DND-41 (cell line): ENCODE results near the gene MPL.

ENCODE experiments used
- ATAC-seq: fragments of 200-7000 bp; cut with Tn5 transposase; 3 replicates; pipeline ENCODE4 v1.9.1; 2021; ENCODE audit warnings: low read depth; ENCODE audit not compliant: insufficient read depth
- DNase-seq: peaks from one replicate; pipeline ENCODE4 v3.0.0-alpha.2; 2020
- H2AFZ ChIP-seq: 2 replicates; pipeline ENCODE4 v1.6.0; 2012; ENCODE audit warnings: low read depth, low read length
- H3K27ac ChIP-seq: 2 replicates; pipeline ENCODE4 v1.5.1; 2012; ENCODE audit warnings: low read length, inconsistent platforms
- H3K27me3 ChIP-seq: fragments of 200-600 bp; sonication (generic); 2 replicates; pipeline ENCODE4 v1.6.0; 2012; ENCODE audit warnings: low read length, mild to moderate bottlenecking, inconsistent platforms; ENCODE audit not compliant: insufficient read depth, poor library complexity
- H3K36me3 ChIP-seq: 2 replicates; pipeline ENCODE4 v1.5.1; 2012; ENCODE audit warnings: low read length, inconsistent platforms; ENCODE audit not compliant: insufficient read depth
- H3K4me1 ChIP-seq: 2 replicates; pipeline ENCODE4 v1.5.1; 2012; ENCODE audit warnings: mild to moderate bottlenecking, low read length; ENCODE audit not compliant: insufficient read depth
- H3K4me2 ChIP-seq: 2 replicates; pipeline ENCODE4 v1.6.0; 2012; ENCODE audit warnings: mild to moderate bottlenecking, moderate library complexity, low read length, inconsistent platforms; ENCODE audit not compliant: insufficient read depth
- H3K4me3 ChIP-seq, 2 experiments: fragments of 200-600 bp in 1 of 2; shearing (Covaris generic) in 1 of 2; 2 replicates each; pipeline ENCODE4 v1.5.1; 2012 to 2016; ENCODE audit warnings: inconsistent platforms in 2 of 2, low read length in 2 of 2, mild to moderate bottlenecking in 2 of 2, low read depth in 1 of 2, moderate library complexity in 1 of 2
- H3K79me2 ChIP-seq: 2 replicates; pipeline ENCODE4 v1.6.0; 2012; ENCODE audit warnings: low read length, inconsistent platforms; ENCODE audit not compliant: insufficient read depth
- H3K9ac ChIP-seq: 2 replicates; pipeline ENCODE4 v1.6.0; 2012; ENCODE audit warnings: low read depth, mild to moderate bottlenecking, inconsistent platforms, low read length, moderate library complexity
- H3K9me3 ChIP-seq: 2 replicates; pipeline ENCODE4 v1.5.1; 2012; ENCODE audit warnings: low read length, moderate library complexity, mild to moderate bottlenecking, inconsistent platforms; ENCODE audit not compliant: insufficient read depth, severe bottlenecking
- H4K20me1 ChIP-seq: 2 replicates; pipeline ENCODE4 v1.6.0; 2012; ENCODE audit warnings: low read length; ENCODE audit not compliant: insufficient read depth
- EZH2 ChIP-seq: IDR thresholded peaks from 3 replicates; pipeline ENCODE4 v1.6.1; 2012; ENCODE audit warnings: borderline replicate concordance, low read depth, mild to moderate bottlenecking, moderate library complexity, low read length, inconsistent platforms; ENCODE audit not compliant: severe bottlenecking
- TF ChIP-seq, protein P1 (sequence below): IDR thresholded peaks from 2 replicates; pipeline ENCODE4 v1.5.1; 2012; ENCODE audit warnings: borderline replicate concordance, low read length, moderate library complexity, mild to moderate bottlenecking; ENCODE audit not compliant: poor library complexity, severe bottlenecking; ENCODE audit errors: extremely low read depth

MPL gene

DNA sequence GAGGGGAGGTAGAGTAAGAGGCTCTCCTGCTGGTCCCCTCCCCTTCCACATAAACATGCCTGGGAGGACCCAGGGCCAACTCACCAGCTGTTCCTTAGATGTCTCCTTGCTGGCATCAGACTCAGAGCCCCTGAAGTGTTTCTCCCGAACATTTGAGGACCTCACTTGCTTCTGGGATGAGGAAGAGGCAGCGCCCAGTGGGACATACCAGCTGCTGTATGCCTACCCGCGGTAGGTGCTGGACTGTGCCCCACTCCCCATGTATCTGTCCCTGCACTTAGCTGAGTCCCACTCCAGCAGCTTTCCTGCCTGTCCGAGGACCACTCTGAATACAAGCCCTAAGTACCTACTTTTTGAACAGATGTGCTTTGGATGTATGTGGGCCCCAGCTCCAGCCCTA, 383 bp downstream of the MPL start:
- H3K4me3 ChIP-seq, result no peak overlapping the region
- H3K27me3 ChIP-seq, result peaks cover 6% of the 10 kb centered on the region
- no peaks in the 10 kb centered on the region for H4K20me1 ChIP-seq

DNA sequence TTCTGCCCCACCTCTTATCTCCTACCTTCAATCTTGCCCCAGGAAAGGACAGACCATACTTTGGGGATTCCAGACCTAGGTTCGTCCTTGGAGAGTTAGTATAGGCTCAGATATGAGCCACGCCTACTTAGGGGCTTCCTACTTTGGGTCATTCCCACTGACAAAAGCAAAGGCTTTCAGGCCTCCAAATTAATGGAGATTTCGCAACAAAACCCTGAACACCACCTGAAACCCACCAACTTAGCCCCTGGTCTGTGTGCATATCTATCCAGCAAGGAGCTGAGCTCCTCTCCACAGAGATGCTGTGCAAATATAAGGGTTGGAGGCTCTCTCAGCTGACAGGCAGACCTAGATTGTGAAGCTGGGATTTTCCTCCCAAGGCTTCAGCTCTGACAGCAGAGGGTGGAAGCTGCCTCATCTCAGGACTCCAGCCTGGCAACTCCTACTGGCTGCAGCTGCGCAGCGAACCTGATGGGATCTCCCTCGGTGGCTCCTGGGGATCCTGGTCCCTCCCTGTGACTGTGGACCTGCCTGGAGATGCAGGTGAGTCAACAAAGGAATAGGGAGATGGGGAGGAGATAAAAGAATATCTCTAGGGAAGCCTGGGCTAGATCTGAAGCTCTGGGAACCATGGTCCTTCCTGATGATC, 2.1 kb downstream of the MPL start:
- H3K4me2 ChIP-seq, result no peak overlapping the region
- no peak overlapping the region for H2AFZ ChIP-seq
- no peaks in the 10 kb centered on the region for H3K79me2 ChIP-seq
- H3K4me3 ChIP-seq, result no peak overlapping the region
- H3K27ac ChIP-seq, result no peak overlapping the region
- H3K9me3 ChIP-seq, result no peaks in the 10 kb centered on the region
- H3K27me3 ChIP-seq, result peaks cover 6% of the 10 kb centered on the region
- DNase-seq (no peak), ATAC-seq (no peak)
- H4K20me1 ChIP-seq, result no peaks in the 10 kb centered on the region
- H3K4me1 ChIP-seq, result no peaks in the 10 kb centered on the region
- H3K36me3 ChIP-seq, result no peaks in the 10 kb centered on the region
- no peak overlapping the region for H3K9ac ChIP-seq
- TF ChIP-seq, protein P1, sequence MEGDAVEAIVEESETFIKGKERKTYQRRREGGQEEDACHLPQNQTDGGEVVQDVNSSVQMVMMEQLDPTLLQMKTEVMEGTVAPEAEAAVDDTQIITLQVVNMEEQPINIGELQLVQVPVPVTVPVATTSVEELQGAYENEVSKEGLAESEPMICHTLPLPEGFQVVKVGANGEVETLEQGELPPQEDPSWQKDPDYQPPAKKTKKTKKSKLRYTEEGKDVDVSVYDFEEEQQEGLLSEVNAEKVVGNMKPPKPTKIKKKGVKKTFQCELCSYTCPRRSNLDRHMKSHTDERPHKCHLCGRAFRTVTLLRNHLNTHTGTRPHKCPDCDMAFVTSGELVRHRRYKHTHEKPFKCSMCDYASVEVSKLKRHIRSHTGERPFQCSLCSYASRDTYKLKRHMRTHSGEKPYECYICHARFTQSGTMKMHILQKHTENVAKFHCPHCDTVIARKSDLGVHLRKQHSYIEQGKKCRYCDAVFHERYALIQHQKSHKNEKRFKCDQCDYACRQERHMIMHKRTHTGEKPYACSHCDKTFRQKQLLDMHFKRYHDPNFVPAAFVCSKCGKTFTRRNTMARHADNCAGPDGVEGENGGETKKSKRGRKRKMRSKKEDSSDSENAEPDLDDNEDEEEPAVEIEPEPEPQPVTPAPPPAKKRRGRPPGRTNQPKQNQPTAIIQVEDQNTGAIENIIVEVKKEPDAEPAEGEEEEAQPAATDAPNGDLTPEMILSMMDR, result no peak

More for the DNA sequence above, 383 bp downstream of the MPL start:
- no peak for TF ChIP-seq EZH2
- TF ChIP-seq, protein P1, result no peak
- DNase-seq, result no peak
- Histone ChIP-seq H3K79me2 (no peaks in the 10 kb centered on the region), H3K4me2 (no peak overlapping the region), H2AFZ (no peak overlapping the region), H3K36me3 (no peaks in the 10 kb centered on the region), H3K27ac (no peak overlapping the region), H3K9me3 (no peaks in the 10 kb centered on the region), H3K9ac (no peak overlapping the region), H3K4me1 (no peaks in the 10 kb centered on the region)
- no peak for ATAC-seq

DNA sequence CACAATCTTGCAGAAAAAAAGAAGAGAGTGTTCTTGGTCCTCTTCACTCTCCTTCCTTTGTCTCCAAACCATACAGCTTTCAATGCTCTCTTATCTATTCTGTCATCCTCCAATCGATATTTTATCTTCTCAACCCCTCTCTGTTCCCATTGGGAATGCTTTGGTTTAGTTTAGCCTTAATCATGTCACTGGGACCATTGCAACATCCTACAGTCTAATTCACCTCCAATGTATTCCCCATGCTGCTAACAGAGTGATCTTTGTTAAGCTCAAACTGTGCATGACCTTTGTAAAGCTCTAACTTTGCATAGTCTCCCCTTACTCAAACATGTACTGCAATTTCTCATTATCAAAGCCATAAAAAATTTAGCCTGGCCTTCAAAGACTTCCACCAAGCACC, 2.9 kb downstream of the MPL start:
- H2AFZ ChIP-seq, result no peak overlapping the region
- peaks cover 6% of the 10 kb centered on the region for H3K27me3 ChIP-seq
- no peaks in the 10 kb centered on the region for H3K79me2 ChIP-seq
- H3K4me1 ChIP-seq, result no peaks in the 10 kb centered on the region
- no peak for TF ChIP-seq EZH2
- TF ChIP-seq, protein P1, result no peak
- H3K27ac ChIP-seq, result no peak overlapping the region
- H3K4me3 ChIP-seq, result no peak overlapping the region
- no peak overlapping the region for H3K4me2 ChIP-seq
- H3K36me3 ChIP-seq, result no peaks in the 10 kb centered on the region
- ATAC-seq (no peak), DNase-seq (no peak)
- H3K9ac ChIP-seq, result no peak overlapping the region
- H3K9me3 ChIP-seq, result no peaks in the 10 kb centered on the region
- no peaks in the 10 kb centered on the region for H4K20me1 ChIP-seq
